Stimulated activated CD8-positive, alpha-beta memory T cell treated with anti-CD3 and anti-CD28 coated beads, Interleukin-15, amount 100 ng/mL, for 1 hour (primary cell): Measurements from ENCODE around the gene RALA.

ENCODE experiments used
- DNase-seq: peaks from one replicate; pipeline ENCODE4 v3.0.0-alpha.2; 2020; ENCODE audit warnings: low read depth

The RALA gene, protein sequence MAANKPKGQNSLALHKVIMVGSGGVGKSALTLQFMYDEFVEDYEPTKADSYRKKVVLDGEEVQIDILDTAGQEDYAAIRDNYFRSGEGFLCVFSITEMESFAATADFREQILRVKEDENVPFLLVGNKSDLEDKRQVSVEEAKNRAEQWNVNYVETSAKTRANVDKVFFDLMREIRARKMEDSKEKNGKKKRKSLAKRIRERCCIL

GRCh38 chr7:39623047-39623731 lies at the start of gene RALA:
Gene RALA (plus strand): TSS chr7:39623572. CDS start chr7:39686668, 63,096 bp downstream.
- DNase-seq: peak; percentile 77

DNA sequence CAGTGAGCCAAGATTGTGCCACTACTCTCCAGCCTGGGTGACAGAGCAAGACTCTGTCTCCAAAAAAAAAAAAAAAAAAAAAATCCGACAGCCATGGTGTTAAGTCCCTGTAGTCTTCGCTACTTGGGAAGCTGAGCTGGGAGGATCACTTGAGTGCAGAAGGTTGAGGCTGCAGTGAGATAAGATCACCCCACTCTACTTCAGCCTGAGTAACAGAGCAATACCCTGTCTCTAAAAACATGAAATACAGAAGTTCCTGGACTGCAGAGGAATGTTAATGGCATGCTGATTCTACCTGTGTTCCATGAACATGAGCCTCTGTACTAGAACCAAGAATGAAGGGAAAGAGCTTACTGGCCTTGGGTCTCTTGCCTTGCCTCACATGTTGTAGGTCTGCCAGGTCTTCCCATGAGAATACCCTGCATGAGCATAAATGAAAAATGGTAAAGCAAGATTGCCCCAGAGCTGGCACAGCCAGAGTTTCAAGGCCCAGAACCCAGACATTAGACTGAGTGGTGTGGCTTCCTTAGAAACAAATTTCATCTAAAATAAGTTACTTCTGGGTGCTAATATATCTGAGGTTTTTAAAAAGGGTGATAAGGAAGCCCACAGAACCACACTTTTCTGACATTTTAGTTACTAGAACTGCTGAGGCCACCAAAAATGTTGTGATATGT lies 48.6 kb upstream of the RALA start:
- no peak for DNase-seq

- DNase-seq: no peak
Measured at GRCh38 chr7:39577229-39577874, 46.0 kb upstream of the RALA start.

- DNase-seq: peak; percentile 52
Measured at GRCh38 chr7:39580149-39580874, 43.1 kb upstream of the RALA start.

DNA sequence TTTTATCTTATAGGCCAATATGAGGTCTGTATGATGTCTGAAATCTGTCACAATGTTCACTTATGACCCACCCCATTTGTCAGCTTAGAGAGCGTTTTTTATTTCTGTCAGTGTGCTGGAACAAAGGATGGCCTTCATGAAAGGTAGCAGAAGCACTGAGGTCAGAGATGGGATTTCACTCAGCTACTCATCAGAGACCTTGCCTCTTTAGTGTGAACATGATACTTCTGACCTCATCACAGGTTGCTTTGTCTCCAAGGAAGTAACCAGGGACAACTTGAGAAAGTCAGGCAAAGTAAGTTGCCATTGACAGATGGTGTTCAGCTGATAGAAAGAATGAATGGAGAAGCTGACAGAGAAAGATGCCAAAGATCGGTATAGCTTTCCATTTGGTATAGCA lies 40.8 kb upstream of the RALA start:
- DNase-seq: no peak

GRCh38 chr7:39583539-39583938 lies 39.8 kb upstream of the RALA start:
- no peak for DNase-seq

DNA sequence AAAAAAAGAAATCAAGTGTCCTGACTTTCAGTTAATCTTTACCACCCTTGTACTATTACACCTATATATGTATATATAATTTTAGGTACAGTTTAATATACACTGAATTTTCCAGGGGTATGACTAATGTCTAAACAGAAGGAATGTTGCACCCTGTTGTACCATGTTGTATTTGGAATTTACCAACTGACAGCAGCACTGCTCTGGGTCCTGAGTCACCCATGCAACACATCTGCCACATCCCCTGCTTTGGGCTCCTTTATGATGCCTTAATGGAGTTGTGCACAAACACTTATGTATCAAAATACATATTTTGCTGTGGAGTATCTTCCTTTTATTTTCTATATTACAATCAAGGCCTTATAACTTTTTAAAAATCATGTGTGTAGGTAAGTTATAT lies 36.0 kb upstream of the RALA start:
- DNase-seq: no peak

- DNase-seq: no peak
Measured at GRCh38 chr7:39588416-39588815, 35.0 kb upstream of the RALA start.

- DNase-seq: peak; percentile 40
Measured at GRCh38 chr7:39589323-39590111, 33.9 kb upstream of the RALA start.

GRCh38 chr7:39592586-39592985 lies 30.8 kb upstream of the RALA start:
- no peak for DNase-seq

GRCh38 chr7:39594988-39595620 lies 28.3 kb upstream of the RALA start:
- no peak for DNase-seq

DNA sequence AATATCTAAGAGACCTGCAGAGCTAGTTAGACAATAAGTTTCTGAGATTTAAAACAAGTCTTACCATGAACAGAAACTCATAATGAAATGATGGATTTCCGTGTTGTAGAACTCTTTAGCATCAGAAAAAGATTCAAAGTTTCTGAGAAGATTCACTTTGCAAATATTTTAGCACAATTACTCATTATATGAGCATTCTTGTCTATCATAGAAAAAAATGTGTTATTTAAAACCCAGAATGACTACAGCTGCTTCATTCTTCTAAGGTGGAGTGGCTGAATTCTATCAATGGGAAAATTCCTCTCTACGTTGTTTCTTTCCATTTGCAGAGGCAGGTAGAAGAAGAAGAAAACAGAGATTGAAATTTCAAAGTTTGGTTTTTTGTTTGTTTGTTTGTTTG lies 21.0 kb upstream of the RALA start:
- DNase-seq: no peak

GRCh38 chr7:39603924-39604323 lies 19.4 kb upstream of the RALA start:
- DNase-seq: no peak

GRCh38 chr7:39605087-39605486 lies 18.3 kb upstream of the RALA start:
- DNase-seq: no peak

- no peak for DNase-seq
Measured at GRCh38 chr7:39606352-39606751, 17.0 kb upstream of the RALA start.

GRCh38 chr7:39606941-39607340 lies 16.4 kb upstream of the RALA start:
- DNase-seq: no peak

DNA sequence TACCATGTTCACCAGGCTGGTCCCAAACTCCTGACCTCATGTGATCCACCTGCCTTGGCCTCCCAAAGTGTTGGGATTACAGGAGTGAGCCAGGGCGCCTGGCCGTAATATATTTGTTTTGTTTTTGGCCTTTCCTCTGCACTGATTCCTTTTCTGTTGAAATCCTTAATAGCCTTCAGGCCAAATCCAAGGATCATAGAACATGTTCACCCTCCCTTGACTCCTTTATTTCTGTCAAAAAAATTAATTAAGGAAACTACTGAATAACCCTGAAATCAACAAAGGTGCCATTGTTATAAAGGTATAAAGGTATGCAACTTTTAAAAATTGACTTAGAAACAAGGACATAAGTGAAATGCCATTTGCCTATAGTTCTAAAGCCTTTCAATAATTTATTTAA lies 15.5 kb upstream of the RALA start:
- no peak for DNase-seq

- DNase-seq: no peak
Measured at GRCh38 chr7:39608278-39608677, 15.1 kb upstream of the RALA start.

DNA sequence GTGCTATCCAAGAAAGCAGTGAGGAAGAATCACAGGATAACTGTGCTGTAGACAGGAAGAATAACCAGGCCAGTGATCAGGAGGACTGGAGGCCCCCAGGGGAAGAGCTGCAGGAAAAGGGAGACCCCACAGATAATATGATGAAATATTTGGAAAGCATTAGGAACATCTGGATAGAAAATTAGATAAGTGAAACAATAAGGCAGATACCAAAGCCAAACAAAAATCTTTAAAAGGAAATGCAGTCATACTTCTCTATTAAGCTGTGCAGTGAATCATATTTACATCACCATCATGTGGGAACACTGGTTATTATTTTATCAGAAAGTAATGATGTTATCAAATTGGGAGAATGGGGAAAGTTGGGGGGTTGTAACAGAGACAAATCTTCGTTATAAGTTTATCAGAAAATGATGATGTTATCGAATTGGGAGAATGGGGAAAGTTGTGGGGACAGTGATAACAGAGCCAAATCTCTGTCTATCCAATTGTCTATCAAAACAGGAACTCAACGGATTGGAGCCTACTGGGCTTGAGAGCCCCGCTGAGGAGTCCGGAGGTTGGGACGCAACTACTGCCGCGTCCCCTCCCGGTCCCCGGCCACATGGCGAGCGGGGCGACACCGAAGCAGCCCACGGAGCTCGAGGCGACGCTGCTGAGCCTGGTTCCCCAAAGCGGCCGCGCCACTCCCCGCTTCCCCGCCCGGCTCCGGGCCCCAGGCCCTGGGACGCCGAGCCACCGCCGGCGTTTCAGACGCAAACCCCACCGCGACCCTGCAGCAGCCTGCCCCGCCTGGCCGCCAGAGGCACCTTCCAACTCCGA lies 14.0 kb upstream of the RALA start:
- no peak for DNase-seq

- no peak for DNase-seq
Measured at GRCh38 chr7:39609935-39610263, 13.5 kb upstream of the RALA start.
